Iris pigment epithelial cell (primary cell): Measurements from ENCODE around the gene PDE4C.

Experiments used
- DNase-seq: peaks from one replicate; pipeline ENCODE4 v3.0.0-alpha.2; 2011; ENCODE audit warnings: low read depth

The PDE4C gene

DNA sequence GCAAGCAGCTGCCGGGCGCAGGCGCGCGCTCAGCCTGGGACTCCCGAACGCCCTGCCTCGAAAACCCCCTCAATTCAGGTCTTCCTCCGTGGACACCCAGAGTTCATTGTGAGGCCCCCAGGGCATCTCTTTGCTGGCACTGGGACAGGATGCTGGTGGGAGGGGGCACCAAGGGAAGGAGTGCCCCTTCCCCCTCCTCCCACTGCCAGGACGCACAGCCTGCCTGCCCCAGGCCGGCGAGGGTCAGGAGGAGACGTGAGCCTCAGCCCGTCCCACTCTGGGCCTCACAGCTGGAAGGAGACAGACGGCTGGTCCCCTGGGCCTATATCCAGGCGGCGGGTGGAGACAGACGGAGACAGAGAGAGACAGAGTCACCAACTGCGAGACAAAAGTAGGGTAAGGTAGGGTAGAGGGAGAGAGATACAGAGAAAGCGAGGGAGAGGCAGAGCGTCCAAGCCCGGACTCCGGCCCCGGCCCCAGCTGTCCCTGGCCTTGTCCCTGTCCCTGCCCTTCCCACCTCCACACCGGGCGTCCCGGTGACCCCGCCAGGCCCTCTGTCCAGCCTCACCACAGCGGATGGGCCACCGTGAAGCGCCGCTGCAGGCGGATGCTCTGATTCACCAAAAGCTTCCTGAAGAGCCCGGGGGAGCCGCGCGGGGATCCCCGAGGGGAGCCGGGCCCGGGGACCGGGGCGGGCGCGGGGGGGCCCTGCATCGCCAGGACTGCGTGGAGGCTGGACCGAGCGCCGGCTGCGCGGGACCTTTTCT lies at the start of gene PDE4C:
Gene PDE4C (minus strand): TSS at position 737 of the 767 bp plus-strand sequence. CDS start 23 bp downstream, at position 714.
- DNase-seq: peak; percentile 22

DNA sequence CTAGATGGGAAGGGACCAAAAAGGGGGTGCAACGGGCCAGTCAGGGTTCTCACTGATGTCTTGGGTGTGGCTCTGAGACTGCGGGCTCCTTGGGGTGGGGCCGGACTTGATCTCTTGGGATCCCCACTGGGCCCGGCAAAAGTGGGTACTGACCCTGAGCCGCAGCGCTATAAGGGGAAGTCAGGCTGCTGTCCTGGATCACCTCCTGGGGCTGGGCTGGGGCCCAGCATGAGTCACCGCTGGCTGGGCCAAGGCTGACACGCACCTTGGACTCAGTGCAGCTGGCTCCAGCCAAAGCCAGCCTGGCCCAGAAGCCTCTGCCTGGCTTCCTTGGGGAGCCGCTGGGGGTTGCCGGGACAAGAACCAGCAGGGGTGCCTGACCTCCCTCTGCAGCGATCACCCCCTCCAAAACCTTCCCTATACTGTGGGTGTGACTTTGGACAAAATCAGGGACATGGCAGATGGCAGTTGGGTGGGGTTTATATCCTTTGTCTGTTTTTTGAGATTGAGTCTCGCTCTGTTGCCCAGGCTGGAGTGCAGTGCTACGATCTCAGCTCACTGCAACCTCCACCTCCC lies 48.6 kb upstream of the PDE4C start:
- DNase-seq: peak; percentile 88

DNA sequence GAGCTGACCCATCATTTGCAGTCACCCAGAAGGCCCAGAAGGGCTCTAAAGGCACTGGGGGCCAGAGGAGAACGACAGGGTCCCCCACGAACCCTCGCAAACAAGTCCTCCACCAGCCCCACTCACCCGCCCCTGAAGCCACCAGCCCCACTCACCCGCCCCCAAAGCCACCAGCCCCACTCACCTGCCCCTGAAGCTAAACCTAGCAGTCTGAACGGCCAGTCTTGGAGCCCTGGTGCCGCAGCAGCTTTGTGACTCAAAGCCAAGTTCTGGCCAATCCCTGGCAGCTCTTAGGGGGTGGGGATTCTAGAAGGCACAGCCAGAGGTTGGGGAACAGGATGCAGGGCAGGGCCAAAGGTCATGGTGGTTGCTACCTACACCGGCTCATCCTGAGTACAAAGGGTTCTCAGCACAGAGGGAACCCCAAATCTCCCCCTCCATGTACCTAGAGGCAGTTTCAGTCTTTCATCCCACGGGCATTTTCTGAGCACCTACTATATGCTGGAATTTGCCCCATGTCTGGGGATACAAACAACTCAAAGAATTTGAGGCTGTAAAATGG lies 48.1 kb upstream of the PDE4C start, which contains the start of gene IQCN:
Gene IQCN (minus strand): TSS at position 234 of the 562 bp plus-strand sequence. CDS start 4,974 bp downstream, outside the sequence.
- DNase-seq: peak; percentile 22

DNA sequence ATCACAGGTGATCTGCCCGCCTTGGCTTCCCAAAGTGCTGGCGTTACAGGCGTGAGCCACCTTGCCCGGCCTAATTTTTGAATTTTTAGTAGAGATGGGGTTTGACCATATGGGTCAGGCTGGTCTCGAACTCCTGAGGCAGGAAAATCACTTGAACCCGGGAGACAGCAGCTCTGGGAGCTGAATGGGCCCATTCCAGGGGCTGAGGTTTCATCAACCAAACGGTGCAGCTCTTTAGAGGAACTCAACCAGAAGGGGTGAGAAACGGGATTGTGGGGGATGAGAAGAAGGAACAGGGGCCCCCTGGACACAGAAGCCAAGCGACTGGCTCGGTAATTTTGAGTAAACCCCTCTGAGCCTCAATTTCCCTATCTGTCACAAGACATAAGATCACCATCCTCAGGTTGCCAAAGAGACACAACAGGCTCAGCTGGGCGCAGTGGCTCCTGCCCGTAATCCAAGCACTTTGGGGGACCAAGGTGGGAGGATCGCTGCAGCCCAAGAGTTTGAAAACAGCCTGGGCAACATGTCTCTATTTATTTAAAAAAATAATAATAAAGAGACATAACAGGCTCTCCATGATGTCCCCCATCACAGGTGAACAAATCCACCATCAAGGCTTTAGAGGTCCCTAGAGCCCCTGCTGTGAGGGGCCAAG lies 47.5 kb upstream of the PDE4C start:
- DNase-seq: no peak

DNA sequence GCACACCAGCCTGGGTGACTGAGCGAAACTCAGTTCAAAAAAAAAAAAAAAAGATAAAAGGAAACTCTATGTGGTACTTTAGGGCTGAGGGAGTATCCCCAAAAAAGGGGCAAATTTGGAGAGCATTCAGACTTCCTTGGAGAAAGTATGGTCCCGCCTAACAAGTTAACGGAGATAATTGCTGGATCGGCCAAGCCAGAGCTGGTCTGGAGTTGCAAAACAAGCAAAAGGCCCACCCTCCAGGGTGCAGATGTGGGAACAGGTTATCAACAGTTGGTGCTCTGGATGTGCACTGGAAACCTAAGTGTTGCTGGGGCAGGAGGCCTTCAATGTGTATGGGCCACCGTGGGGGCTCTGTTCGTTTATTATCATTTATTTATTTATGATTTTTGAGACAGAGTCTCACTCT lies 45.2 kb upstream of the PDE4C start:
- no peak for DNase-seq

DNA sequence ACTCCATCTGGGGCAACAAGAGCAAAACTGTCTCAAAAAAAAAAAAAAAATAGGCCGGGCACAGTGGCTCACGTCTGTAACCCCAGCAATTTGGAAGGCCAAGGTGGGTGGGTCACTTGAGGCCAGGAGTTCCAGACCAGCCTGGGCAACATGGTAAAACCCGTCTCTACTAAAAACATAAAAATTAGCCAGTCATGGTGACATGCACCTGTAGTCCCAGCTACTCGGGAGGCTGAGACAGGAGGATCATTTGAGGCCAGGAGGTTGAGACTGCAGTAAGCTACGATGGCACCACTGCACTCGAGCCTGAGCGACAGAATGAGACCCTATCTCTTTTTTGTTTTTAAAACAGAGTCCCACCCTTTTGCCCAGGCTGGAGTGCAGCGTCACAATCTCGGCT lies 44.1 kb upstream of the PDE4C start:
- no peak for DNase-seq

DNA sequence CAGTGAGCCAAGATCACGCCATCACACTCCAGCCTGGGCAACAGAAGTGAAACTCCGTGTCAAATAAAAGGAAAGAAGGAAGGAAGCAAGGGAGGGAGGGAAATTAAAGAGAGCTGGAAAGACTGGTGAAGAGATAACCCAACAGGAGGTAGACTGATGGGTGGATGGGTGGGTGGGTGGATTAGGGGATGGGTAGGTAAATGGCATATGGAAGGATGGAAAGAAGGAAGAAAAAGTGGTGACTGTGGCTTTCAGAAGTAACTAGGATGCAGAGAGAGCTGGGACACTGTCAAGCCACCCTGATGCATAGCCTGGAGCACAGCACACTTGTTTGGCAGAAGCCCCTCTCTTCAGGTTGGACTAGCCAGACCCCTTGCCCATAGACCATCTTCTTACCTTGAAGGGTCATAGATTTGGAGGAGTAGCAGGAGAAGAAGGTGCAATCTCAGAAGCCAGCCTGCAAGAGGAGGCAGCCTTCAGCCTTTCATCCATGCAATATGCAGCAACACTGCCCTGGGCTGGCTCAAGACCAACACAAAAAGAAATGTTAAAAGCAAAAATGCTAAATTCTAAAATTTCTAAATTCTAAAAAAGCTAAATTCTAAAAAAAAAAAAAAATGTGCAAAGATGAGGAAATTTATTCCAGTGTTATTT lies 43.0 kb upstream of the PDE4C start:
- DNase-seq: no peak

DNA sequence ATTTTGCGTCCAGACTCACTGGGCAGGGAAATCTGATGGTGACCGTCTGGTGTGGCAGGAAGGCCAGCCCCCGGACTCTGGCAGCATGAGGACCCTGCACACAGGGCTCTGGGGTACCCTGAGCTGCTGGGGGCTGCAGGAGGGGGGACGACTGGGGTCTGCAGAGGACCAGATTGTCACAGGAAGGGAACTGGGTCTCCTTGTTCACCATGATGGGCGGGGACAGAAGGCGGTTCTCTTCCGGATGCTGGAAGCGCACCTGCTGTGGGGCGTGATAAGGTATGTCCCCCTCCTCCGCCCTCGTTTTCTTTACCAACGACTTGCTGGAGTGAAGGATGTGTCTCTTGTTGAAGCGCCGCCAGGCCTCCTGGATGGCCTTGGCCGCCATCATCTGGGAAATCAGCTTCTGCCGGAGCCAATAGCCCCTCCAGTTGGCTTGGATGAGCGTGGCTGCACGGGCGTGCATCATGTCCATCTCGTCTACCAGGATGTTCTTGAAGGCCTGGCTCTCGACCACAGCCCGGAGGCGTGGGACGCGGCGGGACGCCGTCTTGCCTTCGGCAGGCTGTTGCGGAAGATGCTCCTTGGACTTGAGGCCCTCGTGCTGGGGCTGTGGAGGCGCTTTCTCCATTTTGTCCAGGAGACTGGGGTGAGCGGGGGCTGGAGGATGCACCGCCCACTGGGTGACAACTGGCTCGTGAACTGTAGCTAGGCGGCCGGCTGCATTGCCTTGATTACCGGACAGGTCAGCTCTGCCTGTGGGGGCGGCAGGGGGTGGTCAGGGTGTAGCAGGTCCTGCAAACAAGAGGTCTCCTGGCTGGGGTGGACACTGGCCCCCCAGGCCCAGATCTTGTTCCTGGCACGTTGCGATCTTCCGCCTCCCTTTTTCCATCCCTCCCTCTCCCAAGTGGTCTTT lies 40.8 kb upstream of the PDE4C start:
- no peak for DNase-seq

DNA sequence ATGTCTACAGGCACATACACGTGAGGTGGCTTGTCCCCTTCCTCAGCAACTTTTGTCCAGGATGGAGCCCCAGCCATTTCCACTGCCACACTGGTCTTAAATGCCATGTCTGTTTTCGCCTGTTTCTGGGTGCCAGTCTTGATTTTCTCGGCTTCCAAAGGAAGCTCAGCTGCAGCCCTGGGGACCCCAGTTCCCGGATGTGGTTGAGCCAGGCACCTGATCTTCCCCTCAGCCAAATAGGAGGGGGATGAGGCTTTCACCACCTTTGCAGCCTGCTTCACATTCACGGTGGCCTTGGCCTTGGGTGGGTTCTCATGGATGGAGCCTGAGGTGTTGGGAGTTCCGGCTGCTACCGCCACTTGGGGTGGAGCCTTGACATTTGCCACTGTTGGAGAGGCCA lies 39.3 kb upstream of the PDE4C start:
- DNase-seq: no peak

DNA sequence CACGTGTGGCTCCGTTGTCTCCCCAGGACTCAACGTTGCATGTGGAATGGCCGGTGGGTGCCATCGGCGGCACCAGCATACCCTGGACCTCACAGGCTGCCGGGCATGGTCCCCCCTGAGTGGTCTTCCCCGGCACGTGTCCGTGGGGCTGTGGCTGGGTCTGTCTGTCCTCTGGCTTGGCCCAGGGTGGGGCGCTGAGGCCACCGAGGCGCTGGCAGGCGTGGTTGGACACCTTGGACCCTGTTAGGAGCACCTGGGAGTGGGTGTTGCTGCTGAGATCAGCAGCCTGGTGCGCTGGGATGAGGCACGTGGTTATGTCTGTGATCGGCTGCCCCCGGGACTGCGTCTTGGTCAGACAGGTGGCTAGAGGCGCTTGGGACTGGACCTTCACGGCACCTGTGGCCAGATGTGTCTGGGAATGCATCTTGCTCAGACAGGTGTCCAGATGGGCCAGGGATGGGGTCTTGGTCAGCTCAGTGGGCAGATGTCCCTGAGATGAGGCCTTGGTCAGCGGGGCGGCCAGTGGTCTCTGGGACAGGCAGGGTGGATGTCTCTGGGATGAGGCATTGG lies 38.8 kb upstream of the PDE4C start:
- no peak for DNase-seq

DNA sequence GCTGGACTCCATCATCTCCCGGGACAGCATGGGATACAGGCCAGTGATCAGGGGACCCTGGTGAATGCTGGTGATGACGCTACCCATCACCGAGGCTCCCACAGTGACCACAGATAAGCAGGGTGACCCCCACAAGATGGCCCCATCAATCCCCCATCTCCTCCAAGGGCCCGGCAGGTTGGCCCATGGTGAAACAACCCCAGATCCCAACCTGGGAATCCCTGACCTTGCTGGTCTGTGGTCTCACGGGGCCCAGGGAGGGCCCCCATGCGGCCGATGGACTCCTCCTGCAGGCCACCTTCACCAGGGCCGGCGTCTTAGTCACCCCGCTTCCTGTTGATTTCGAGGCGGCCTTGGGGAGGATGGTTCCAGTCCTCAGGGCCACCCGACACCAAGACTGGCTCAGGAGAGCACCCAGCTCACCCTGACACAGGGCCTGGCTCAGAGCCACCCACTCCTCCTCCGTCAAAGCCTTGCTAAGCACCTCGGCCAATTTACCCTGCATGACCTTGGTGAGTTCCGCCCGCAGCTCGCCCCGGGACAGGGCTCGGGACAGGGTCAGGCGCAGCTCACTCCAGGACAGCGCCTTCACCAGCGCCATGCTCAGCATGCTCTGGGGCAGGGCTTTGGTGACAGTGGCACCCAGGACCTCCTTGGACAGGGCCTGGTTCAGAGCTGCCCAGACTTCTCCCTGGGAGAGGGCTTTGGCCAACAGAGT lies 38.1 kb upstream of the PDE4C start:
- no peak for DNase-seq

DNA sequence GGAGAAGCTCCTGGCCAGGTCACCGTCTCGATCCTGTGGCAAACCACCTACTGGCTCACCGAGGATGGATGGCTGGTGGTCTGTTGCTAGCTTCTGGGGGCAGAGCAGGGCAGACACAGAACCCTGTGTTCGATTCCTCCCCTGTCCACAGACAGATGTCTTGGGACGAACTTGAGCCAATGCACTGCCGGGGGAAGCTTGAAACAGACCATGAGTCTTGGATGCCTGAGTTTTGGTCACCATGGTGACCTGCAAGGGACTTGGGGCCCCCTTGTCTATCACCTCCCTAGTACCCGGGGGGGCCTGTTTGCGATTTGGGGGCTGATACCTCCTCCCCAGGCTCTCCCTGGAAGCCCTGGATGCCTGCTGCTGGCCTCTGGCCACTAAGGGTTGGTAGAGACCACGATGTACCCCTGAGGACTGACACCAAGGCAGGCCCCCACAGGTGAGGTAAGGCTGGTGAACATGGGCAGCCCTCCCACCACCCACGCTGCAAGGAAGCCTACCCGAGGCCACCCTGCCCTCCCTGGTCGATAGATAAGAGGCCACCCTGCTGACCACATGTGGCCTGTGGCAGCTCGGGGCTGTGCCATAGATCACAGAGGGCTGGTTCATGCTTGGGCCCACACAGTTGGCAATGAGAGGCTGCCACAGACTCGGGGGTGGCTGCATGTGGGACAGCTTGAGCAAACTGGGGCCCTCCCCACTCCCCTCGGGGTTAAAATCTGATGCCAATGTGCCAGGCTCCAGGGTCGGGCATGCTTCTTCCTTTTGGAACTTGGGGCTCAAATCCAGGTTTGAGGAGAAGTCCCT lies 37.3 kb upstream of the PDE4C start:
- DNase-seq: no peak

DNA sequence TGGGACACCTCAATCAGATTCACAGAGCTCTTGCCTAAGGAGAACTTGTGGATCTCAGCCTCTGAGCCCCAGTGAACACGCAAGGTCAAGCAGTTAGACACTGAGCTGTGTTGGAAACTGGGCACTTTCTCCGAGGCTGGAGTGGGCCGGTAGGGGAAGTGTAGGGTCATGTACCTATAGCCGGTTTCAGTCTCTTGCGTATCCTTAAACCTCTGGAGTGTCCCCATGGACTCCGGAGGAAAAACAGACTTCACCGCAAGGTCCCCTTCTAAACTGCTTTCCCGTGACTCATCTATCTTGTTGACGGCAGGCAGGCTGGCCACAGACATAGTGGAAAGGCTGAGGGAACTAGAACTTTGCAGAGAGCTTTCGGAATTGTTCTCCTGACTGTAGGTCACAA lies 36.7 kb upstream of the PDE4C start:
- DNase-seq: no peak

DNA sequence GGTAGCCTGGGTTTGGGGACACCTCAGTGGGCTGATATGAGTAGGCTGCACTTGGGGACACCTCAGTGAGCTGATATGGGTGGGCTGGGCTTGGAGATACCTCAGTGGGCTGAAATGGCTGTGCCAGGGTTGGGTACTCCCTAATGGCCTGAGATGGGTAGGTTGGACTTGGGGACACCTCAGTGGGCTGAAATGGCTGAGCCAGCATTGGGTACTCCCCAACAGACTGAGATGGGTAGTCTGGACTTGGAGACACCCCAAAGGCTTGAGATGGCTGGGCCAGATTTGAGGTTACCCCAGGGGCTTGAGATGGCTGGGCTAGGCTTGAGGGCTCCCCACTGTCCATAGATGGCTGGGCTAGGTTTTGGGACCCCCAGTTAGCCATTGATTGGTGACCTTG lies 35.9 kb upstream of the PDE4C start:
- DNase-seq: no peak

DNA sequence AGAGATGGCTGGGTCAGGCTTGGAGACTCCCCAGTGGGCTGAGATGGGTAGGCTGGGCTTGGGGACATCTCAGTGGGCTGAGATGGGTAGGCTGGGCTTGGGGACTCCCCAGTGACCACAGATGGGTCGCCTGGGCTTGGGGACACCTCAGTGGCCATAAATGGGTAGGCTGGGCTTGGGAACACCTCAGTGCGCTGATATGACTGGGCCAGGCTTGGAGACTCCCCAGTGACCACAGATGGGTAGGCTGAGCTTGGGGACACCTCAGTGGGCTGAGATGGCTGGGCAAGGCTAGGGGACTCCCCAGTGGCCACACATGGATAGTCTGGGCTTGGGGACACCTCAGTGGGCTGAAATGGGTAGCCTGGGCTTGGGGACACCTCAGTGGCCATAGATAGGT lies 35.2 kb upstream of the PDE4C start:
- no peak for DNase-seq

DNA sequence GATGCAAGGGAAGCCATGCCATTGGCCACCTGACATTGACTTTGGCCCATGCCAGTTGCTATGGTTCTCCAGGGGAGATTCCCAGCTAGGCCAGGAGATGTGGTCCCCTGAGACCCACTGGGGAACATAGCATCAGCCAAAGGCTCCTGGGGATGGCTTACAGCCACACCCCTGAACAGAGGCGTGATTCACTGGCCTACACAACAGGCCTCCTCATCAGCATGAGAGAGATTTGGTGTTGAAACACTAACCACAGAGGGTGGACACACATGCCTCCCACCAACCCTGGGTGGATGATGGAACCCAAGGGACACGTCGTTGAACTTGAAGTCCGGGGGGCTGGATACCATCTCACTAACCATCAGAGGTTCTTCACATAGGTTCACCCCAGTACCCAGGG lies 33.7 kb upstream of the PDE4C start:
- no peak for DNase-seq

DNA sequence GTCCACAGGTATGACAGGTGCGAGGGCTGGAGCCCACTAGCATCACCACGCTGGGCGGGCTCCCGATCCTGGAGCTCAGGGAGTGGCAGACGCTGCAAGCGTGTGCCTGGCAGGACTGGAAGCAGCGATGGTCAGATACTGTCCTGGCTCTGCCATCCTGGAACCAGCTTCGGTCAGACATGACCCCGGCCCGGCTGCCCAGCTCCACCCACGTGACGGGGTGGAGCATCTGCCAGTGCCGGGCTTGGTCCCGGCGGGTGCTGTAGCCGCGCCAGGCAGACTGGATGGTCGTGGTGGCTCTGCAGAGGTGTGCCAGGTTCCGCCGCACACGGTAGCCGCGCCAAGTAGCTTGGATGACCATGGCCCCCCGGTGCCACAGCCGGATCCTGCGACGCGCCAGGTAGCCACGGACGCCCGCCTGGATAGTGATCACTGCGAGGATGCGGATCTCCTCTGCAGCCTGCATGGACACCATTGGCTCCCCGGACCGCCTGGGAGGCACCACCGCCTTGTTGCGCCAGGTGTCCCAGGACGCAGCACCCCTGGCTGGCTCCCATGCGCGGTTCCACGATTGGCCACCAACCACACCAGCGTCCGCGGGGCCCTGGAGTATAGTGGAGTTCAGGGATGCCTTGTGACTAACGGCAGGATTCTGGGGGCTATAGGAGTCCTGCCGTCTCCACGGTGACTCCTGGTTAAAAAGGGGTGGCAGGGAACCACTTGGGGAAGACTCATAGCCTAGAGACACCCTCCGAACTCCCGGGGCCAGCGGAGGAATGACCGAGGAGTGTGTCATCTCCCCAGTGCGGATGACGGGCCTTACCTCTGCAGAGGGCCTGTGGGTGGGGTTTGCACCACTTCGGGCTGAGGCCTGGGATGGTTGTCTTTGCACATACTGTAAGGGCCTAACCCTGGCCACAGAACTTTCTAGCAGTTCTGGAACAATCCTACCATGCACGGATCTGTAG lies 31.5 kb upstream of the PDE4C start:
- no peak for DNase-seq
